ENCODE results near the gene SLC24A1.

Gene SLC24A1

DNA sequence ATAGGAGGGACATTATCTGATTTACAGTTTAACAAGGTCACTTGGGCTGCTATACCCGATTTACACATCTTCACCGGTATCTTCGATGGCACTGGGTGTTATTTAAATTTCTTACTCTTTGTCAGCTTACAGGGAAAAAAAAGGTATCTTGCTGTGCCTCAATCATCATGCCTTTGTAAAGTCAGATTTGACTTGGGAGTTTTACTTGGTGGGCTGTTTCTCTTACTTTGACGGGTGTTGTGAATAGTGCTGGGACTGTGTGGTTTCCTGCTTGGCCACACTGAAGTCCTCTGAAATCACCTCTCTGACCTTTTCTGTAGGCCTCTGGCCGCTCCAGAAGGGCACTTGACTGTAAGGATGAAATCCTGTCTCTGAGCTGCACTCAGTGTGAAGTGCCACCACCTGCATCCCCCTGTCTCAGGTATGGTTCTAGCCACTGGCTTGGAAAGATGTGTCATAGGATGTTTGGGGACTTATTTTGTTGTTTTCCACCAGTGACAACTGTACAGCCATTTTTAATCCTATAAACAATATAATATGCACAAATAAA, 3.1 kb upstream of the SLC24A1 start:
- no peak overlapping the region for H3K4me3 ChIP-seq (ENCODE audit: low read depth, low read length)
- DNase-seq (ENCODE audit: low read depth) = no peak
- TF ChIP-seq, protein P1, sequence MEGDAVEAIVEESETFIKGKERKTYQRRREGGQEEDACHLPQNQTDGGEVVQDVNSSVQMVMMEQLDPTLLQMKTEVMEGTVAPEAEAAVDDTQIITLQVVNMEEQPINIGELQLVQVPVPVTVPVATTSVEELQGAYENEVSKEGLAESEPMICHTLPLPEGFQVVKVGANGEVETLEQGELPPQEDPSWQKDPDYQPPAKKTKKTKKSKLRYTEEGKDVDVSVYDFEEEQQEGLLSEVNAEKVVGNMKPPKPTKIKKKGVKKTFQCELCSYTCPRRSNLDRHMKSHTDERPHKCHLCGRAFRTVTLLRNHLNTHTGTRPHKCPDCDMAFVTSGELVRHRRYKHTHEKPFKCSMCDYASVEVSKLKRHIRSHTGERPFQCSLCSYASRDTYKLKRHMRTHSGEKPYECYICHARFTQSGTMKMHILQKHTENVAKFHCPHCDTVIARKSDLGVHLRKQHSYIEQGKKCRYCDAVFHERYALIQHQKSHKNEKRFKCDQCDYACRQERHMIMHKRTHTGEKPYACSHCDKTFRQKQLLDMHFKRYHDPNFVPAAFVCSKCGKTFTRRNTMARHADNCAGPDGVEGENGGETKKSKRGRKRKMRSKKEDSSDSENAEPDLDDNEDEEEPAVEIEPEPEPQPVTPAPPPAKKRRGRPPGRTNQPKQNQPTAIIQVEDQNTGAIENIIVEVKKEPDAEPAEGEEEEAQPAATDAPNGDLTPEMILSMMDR (conservative IDR thresholded peaks at IDR 0.05; ENCODE audit: low read depth, low read length) = no peak

DNA sequence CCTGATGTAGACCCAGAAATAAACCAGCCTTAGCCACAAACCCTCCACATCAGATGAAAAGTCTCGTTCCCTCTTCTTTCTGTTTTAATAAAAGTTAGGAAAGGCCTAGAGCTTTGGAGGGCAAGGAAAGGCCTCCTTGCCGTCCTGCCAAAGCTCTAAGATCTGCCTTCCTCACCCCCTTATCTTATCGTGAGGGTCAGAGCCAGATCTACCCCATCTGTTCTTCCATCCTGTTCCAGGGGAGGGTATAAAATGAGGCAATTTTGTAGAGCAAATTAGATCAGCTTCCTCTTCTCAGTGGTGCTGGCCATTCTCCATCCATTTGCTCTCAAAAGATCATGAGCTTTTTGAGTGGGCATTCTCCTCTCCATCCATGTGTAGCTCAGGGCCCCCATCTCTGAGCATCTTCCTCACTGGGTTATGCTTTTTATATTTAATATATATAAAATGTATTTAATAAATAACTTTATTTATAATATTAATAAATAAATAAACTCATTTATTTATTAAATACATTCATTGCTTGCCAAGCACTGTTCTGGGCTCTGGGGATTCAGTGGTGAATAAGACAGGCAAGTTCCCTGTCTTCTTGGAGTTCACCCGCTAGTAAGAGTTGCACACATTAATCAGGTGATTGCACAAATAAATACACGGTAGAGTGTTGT, 2.0 kb upstream of the SLC24A1 start:
- H3K4me3 ChIP-seq (ENCODE audit: low read depth, low read length) = no peak overlapping the region
- DNase-seq (ENCODE audit: low read depth) = no peak
- TF ChIP-seq, protein P1 (conservative IDR thresholded peaks at IDR 0.05; ENCODE audit: low read depth, low read length) = no peak

DNA sequence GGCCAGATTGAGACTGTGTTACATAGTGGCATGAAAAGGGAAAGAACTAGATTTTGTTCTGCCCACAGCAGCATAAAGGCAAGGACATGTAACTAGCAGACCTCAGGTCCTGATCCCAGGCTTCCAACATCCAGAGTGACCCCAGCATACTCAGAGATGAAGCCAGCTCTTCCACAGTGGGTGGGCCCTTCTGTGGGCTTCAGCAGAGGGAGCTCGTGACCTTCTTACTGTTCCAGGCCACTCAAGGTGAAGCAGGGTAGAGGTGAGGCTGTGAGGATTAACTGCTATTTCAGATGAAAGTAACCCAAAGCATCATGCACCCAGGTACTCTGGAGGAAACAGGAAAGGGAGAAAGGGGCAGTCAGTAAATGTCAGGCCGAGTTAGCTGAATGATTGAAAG, 905 bp upstream of the SLC24A1 start:
- TF ChIP-seq, protein P1 (conservative IDR thresholded peaks at IDR 0.05; ENCODE audit: low read depth, low read length) = no peak
- H3K4me3 ChIP-seq (ENCODE audit: low read depth, low read length) = no peak overlapping the region
- no peak for DNase-seq (ENCODE audit: low read depth)

DNA sequence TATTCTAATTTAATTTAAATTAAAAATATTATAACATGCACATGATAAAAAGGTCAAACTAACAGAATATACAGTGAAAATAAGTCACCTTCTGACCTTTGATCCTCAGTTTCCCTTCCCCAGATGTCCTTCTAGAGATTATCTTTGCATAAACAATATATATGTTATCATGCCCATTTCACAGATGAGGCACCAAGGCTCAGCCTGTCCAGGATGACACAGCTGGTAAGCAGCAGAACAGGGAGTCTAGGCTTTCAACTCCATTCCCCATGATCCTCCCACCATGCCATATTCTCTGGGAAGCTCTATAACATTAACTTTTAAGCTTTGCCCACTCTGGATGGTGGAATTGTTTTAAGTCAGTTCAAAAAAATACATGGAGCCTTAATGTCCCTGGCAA, 1.4 kb downstream of the SLC24A1 start:
- DNase-seq (ENCODE audit: low read depth) = no peak
- H3K4me3 ChIP-seq (ENCODE audit: low read depth, low read length) = no peak overlapping the region
- TF ChIP-seq, protein P1 (conservative IDR thresholded peaks at IDR 0.05; ENCODE audit: low read depth, low read length) = no peak

DNA sequence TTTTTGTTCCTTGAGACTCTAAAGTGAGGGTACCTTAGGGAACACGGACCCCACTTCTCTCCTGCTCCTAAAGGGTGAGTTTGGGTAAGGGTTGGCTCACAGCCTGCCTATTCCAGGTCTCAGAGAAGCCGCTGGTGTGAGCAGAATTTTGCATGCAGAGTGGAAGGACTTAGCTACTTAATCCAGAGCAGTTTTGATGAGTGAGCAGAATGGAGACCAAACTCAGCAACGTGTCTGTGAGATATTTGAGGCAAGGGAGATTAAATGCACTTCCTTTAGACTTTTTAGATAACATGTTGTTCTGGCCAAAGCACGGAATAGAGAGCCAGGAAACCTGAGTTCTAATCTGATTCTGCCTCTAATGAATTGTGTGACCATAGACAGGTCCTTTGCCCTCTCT, 5.1 kb downstream of the SLC24A1 start:
- TF ChIP-seq, protein P1 (conservative IDR thresholded peaks at IDR 0.05; ENCODE audit: low read depth, low read length) = no peak
- DNase-seq (ENCODE audit: low read depth) = no peak
- H3K4me3 ChIP-seq (ENCODE audit: low read depth, low read length) = no peak overlapping the region

DNA sequence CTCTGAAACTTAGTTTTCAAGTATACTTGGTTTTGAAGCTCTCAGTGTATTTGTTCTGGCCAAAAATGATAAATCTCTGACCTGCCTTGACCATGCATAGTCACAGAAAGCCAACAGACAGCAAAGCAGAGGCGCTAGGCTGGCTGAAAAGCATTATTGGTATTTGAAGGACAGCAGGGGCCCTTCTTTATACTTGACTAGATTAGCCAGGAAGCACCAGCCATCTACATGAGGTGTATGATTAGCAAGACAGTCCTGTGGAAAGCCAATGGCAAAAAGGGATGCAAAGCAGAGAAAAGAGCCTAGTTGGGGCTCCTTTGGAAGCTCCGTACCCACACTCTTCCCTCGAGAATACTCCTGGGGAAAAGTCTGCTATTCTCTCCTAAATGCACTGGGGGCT, 7.8 kb downstream of the SLC24A1 start:
- no peak for DNase-seq (ENCODE audit: low read depth)
- no peak overlapping the region for H3K4me3 ChIP-seq (ENCODE audit: low read depth, low read length)
- TF ChIP-seq, protein P1 (conservative IDR thresholded peaks at IDR 0.05; ENCODE audit: low read depth, low read length) = no peak

DNA sequence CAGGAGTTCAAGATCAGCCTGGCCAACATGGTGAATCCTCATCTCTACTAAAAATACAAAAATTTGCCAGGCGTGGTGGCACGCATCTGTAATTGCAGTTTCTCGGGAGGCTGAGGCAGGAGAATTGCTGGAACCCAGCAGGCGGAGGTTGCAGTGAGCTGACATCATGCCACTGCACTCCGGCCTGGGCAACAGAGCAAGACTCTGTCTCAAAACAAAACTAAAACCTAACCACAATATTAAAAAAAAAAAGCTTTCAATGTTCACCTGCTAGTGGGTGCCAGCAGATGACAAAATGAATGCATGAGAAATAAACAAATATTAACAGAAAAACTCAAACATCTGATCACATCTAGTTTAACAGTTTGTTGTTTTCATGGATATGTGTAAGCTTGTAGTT, 9.0 kb downstream of the SLC24A1 start:
- no peak for DNase-seq (ENCODE audit: low read depth)
- H3K4me3 ChIP-seq (ENCODE audit: low read depth, low read length) = no peak overlapping the region
- TF ChIP-seq, protein P1 (conservative IDR thresholded peaks at IDR 0.05; ENCODE audit: low read depth, low read length) = no peak
